Astrocyte (in vitro differentiated cells and primary cell): ENCODE data around the gene SLC39A8. TPM values are rescaled to one million over a fixed set of nuclear protein-coding genes. Genes with fewer than 3 reads are reported as not detected.

Source experiments
- DNase-seq: peaks from one replicate; pipeline ENCODE4 v3.0.0-alpha.2; 2010; ENCODE audit warnings: low read depth
- FAIRE-seq: peaks from 2 replicates; lab custom pipeline; 2011; peaks lifted over from hg19 to GRCh38; lab: Jason Lieb, UNC
- H2AFZ ChIP-seq: 2 replicates; pipeline ENCODE4 v1.6.0; 2012; ENCODE audit warnings: low read depth, low read length, inconsistent platforms
- H3K27ac ChIP-seq: 2 replicates; pipeline ENCODE4 v1.5.1; 2011; ENCODE audit warnings: low read depth, low read length, inconsistent platforms
- H3K27me3 ChIP-seq: 2 replicates; pipeline ENCODE4 v1.6.0; 2011; ENCODE audit warnings: low read length, inconsistent platforms; ENCODE audit not compliant: insufficient read depth
- H3K36me3 ChIP-seq: 2 replicates; pipeline ENCODE4 v1.5.1; 2011; ENCODE audit warnings: low read length, inconsistent platforms; ENCODE audit not compliant: insufficient read depth
- H3K4me1 ChIP-seq: 2 replicates; pipeline ENCODE4 v1.5.1; 2011; ENCODE audit warnings: low read length, inconsistent platforms; ENCODE audit not compliant: insufficient read depth
- H3K4me2 ChIP-seq: 2 replicates; pipeline ENCODE4 v1.6.0; 2012; ENCODE audit warnings: low read length, inconsistent platforms
- H3K4me3 ChIP-seq: 2 replicates; pipeline ENCODE4 v1.5.1; 2011; ENCODE audit warnings: low read depth, mild to moderate bottlenecking, low read length, inconsistent platforms; ENCODE audit not compliant: insufficient read depth
- H3K79me2 ChIP-seq: 2 replicates; pipeline ENCODE4 v1.6.0; 2012; ENCODE audit warnings: mild to moderate bottlenecking, low read length, inconsistent platforms; ENCODE audit not compliant: insufficient read depth
- H3K9ac ChIP-seq: 2 replicates; pipeline ENCODE4 v1.6.0; 2012; ENCODE audit warnings: mild to moderate bottlenecking, low read length, inconsistent platforms
- H3K9me3 ChIP-seq: 2 replicates; pipeline ENCODE4 v1.5.1; 2012; ENCODE audit warnings: low read depth, mild to moderate bottlenecking, low read length, inconsistent platforms; ENCODE audit not compliant: insufficient read depth
- H4K20me1 ChIP-seq: 2 replicates; pipeline ENCODE4 v1.6.0; 2012; ENCODE audit warnings: low read length, inconsistent platforms; ENCODE audit not compliant: insufficient read depth
- H3K27ac Mint-ChIP-seq: one replicate; pipeline ENCODE4 v1.8.0; 2021; ENCODE audit warnings: mild to moderate bottlenecking, mixed read lengths; ENCODE audit not compliant: unreplicated experiment
- H3K27me3 Mint-ChIP-seq: one replicate; pipeline ENCODE4 v1.8.0; 2021; ENCODE audit warnings: low read depth, mixed read lengths; ENCODE audit not compliant: unreplicated experiment
- H3K36me3 Mint-ChIP-seq: one replicate; pipeline ENCODE4 v1.8.0; 2021; ENCODE audit warnings: low read depth, mixed read lengths; ENCODE audit not compliant: unreplicated experiment
- H3K4me1 Mint-ChIP-seq: one replicate; pipeline ENCODE4 v1.8.0; 2021; ENCODE audit warnings: low read depth, mixed read lengths; ENCODE audit not compliant: unreplicated experiment
- H3K4me3 Mint-ChIP-seq: one replicate; pipeline ENCODE4 v1.8.0; 2021; ENCODE audit warnings: mild to moderate bottlenecking, moderate library complexity, mixed read lengths; ENCODE audit not compliant: unreplicated experiment
- H3K9me3 Mint-ChIP-seq: one replicate; pipeline ENCODE4 v1.8.0; 2021; ENCODE audit warnings: mild to moderate bottlenecking, mixed read lengths; ENCODE audit not compliant: unreplicated experiment
- EZH2 ChIP-seq: IDR thresholded peaks from 2 replicates; pipeline ENCODE4 v1.6.1; 2012; ENCODE audit warnings: mild to moderate bottlenecking, low read length, inconsistent platforms; ENCODE audit not compliant: insufficient read depth
- total RNA-seq: library from RNA; stranded (reverse); gene quantifications from 2 replicates; pipeline ENCODE4 v1.2.1, GENCODE V29; 2021
- TF ChIP-seq, protein P1 (sequence below): IDR thresholded peaks from 2 replicates; pipeline ENCODE4 v1.5.1; 2011; ENCODE audit warnings: low read depth, mild to moderate bottlenecking, inconsistent platforms, low read length, moderate library complexity; ENCODE audit not compliant: insufficient read depth

SLC39A8 gene
- total RNA-seq, 1 donor from 2014 or later: 5.6 TPM

DNA sequence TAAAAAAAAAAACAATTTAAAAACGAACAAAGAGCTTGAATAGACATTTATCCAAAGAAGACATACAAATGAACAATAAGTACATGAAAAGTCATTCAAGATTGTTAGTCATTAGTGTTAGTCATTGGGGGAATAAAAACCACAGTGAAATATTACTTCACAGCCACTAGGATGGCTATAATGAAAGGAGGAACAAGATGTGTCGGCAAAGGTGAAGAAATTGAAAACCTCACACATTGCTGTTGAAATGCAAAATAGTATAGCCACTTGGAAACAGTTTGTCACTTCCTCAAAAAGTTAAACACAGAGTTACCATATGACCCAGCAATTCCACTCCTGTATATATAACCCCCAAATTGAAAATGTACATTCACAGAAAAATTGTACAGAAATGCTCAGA is 45.2 kb upstream of the SLC39A8 start:
- Histone ChIP-seq H4K20me1 (no peaks in the 10 kb centered on the region), H3K79me2 (no peaks in the 10 kb centered on the region), H2AFZ (no peak overlapping the region), H3K4me1 (peaks cover 3% of the 10 kb centered on the region), H3K36me3 (no peaks in the 10 kb centered on the region), H3K4me2 (peak overlapping the region; percentile 34), H3K4me3 (no peak overlapping the region), H3K27ac (no peak overlapping the region), H3K27me3 (no peaks in the 10 kb centered on the region), H3K9ac (no peak overlapping the region), H3K9me3 (no peaks in the 10 kb centered on the region)
- FAIRE-seq (no peak), DNase-seq (peak; percentile 74)
- no peaks in the 10 kb centered on the region for H3K36me3 Mint-ChIP-seq
- H3K4me1 Mint-ChIP-seq: peaks cover 7% of the 10 kb centered on the region
- no peak overlapping the region for H3K27ac Mint-ChIP-seq
- no peaks in the 10 kb centered on the region for H3K27me3 Mint-ChIP-seq
- no peak overlapping the region for H3K4me3 Mint-ChIP-seq
- H3K9me3 Mint-ChIP-seq: peaks cover 4% of the 10 kb centered on the region
- TF ChIP-seq, protein P1, sequence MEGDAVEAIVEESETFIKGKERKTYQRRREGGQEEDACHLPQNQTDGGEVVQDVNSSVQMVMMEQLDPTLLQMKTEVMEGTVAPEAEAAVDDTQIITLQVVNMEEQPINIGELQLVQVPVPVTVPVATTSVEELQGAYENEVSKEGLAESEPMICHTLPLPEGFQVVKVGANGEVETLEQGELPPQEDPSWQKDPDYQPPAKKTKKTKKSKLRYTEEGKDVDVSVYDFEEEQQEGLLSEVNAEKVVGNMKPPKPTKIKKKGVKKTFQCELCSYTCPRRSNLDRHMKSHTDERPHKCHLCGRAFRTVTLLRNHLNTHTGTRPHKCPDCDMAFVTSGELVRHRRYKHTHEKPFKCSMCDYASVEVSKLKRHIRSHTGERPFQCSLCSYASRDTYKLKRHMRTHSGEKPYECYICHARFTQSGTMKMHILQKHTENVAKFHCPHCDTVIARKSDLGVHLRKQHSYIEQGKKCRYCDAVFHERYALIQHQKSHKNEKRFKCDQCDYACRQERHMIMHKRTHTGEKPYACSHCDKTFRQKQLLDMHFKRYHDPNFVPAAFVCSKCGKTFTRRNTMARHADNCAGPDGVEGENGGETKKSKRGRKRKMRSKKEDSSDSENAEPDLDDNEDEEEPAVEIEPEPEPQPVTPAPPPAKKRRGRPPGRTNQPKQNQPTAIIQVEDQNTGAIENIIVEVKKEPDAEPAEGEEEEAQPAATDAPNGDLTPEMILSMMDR: no peak
- no peak for TF ChIP-seq EZH2

DNA sequence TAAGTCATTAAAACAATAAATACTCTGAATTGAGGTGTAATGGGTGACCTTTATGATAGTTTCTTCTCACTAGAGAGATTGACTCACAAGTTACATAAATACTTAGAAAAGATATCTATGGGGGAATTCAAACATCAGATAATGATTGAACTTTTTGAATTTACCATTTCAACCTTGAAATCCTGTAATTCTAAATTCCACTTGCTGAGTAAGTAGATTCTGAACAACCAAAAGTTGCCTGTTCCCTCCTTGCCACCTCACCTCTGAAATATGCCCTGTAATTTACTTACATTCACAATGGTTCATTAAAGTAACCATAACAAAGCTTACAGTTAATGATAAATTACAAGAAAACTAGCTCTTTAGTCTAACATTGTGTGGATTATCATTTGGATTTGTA is 43.3 kb upstream of the SLC39A8 start:
- no peaks in the 10 kb centered on the region for H3K36me3 ChIP-seq
- no peak overlapping the region for H2AFZ ChIP-seq
- H3K4me2 ChIP-seq: no peak overlapping the region
- H3K36me3 Mint-ChIP-seq: no peaks in the 10 kb centered on the region
- H3K27me3 Mint-ChIP-seq: no peaks in the 10 kb centered on the region
- no peak for FAIRE-seq
- no peak overlapping the region for H3K27ac ChIP-seq
- TF ChIP-seq EZH2: no peak
- TF ChIP-seq, protein P1: no peak
- no peaks in the 10 kb centered on the region for H3K79me2 ChIP-seq
- H3K9me3 ChIP-seq: no peaks in the 10 kb centered on the region
- no peaks in the 10 kb centered on the region for H3K9me3 Mint-ChIP-seq
- H3K4me3 ChIP-seq: no peak overlapping the region
- DNase-seq: peak; percentile 56
- peaks cover 3% of the 10 kb centered on the region for H3K4me1 ChIP-seq
- no peak overlapping the region for H3K4me3 Mint-ChIP-seq
- H4K20me1 ChIP-seq: no peaks in the 10 kb centered on the region
- peaks cover 7% of the 10 kb centered on the region for H3K4me1 Mint-ChIP-seq
- H3K27me3 ChIP-seq: peaks cover 2% of the 10 kb centered on the region
- no peak overlapping the region for H3K27ac Mint-ChIP-seq
- no peak overlapping the region for H3K9ac ChIP-seq

DNA sequence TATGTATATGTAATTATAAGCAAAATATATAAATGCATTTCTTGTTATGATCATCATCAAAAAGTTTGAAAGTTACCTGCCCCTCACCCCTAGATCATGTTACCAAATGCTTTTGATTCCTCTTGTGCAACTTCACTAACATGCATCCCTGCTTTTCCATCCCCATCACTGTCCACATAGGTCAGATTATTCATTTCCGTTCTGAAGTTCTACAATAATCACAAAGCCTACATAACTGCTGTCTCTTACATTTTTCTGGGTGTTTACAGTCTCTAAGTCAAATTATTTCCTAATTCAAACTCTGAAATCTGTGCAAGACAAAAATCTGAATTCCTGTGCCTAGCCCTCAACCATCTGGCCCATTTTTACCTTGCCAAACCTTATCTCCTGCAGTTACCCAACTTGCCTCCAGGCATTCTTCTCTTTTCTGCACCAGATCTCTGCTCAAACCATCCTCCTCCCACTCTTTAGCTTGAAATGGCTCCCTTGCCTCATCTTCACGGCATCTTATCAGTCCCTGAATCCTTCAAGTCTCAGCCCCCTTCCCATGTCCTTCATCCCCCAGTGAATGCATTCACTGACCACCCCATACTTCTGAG is 42.4 kb upstream of the SLC39A8 start:
- no peak for FAIRE-seq
- peaks cover 2% of the 10 kb centered on the region for H3K27me3 ChIP-seq
- no peak overlapping the region for H3K9ac ChIP-seq
- no peaks in the 10 kb centered on the region for H3K36me3 Mint-ChIP-seq
- no peaks in the 10 kb centered on the region for H3K9me3 ChIP-seq
- H3K79me2 ChIP-seq: no peaks in the 10 kb centered on the region
- H3K9me3 Mint-ChIP-seq: no peaks in the 10 kb centered on the region
- H3K27ac ChIP-seq: no peak overlapping the region
- no peaks in the 10 kb centered on the region for H3K27me3 Mint-ChIP-seq
- H4K20me1 ChIP-seq: no peaks in the 10 kb centered on the region
- TF ChIP-seq, protein P1: no peak
- no peak for TF ChIP-seq EZH2
- H3K4me2 ChIP-seq: no peak overlapping the region
- no peak overlapping the region for H2AFZ ChIP-seq
- H3K36me3 ChIP-seq: no peaks in the 10 kb centered on the region
- peaks cover 7% of the 10 kb centered on the region for H3K4me1 Mint-ChIP-seq
- H3K4me1 ChIP-seq: peaks cover 3% of the 10 kb centered on the region
- no peak overlapping the region for H3K27ac Mint-ChIP-seq
- no peak overlapping the region for H3K4me3 ChIP-seq
- H3K4me3 Mint-ChIP-seq: no peak overlapping the region
- peak; percentile 2 for DNase-seq
